WERI-Rb-1 (cell line): Measurements from ENCODE around the gene LEFTY1.

ENCODE experiments used
- DNase-seq: peaks from one replicate; pipeline ENCODE4 v3.0.0-alpha.2; 2020
- H3K27ac ChIP-seq: fragments of 250-450 bp; sonication (Bioruptor Pico); 2 replicates; pipeline ENCODE4 v1.5.1; 2020; ENCODE audit warnings: mild to moderate bottlenecking, moderate library complexity
- H3K27me3 ChIP-seq: fragments of 250-450 bp; sonication (Bioruptor Pico); 2 replicates; pipeline ENCODE4 v1.5.1; 2021; ENCODE audit warnings: mild to moderate bottlenecking, low read depth, moderate library complexity; ENCODE audit not compliant: insufficient read depth, severe bottlenecking
- H3K36me3 ChIP-seq: fragments of 250-450 bp; sonication (Bioruptor Pico); 2 replicates; pipeline ENCODE4 v1.5.1; 2020; ENCODE audit warnings: mild to moderate bottlenecking, moderate library complexity
- H3K4me3 ChIP-seq: 2 replicates; pipeline ENCODE4 v1.5.1; 2011; ENCODE audit warnings: low read depth, mild to moderate bottlenecking, control low read depth, low read length
- H3K9me3 ChIP-seq: fragments of 250-450 bp; sonication (Bioruptor Pico); 2 replicates; pipeline ENCODE4 v1.5.1; 2021; ENCODE audit warnings: mild to moderate bottlenecking, moderate library complexity; ENCODE audit not compliant: severe bottlenecking
- TF ChIP-seq, protein P1 (sequence below): IDR thresholded peaks from 2 replicates; pipeline ENCODE4 v1.5.1; 2011; ENCODE audit warnings: low read depth, mild to moderate bottlenecking, control low read depth, inconsistent platforms, low read length

LEFTY1 gene

DNA sequence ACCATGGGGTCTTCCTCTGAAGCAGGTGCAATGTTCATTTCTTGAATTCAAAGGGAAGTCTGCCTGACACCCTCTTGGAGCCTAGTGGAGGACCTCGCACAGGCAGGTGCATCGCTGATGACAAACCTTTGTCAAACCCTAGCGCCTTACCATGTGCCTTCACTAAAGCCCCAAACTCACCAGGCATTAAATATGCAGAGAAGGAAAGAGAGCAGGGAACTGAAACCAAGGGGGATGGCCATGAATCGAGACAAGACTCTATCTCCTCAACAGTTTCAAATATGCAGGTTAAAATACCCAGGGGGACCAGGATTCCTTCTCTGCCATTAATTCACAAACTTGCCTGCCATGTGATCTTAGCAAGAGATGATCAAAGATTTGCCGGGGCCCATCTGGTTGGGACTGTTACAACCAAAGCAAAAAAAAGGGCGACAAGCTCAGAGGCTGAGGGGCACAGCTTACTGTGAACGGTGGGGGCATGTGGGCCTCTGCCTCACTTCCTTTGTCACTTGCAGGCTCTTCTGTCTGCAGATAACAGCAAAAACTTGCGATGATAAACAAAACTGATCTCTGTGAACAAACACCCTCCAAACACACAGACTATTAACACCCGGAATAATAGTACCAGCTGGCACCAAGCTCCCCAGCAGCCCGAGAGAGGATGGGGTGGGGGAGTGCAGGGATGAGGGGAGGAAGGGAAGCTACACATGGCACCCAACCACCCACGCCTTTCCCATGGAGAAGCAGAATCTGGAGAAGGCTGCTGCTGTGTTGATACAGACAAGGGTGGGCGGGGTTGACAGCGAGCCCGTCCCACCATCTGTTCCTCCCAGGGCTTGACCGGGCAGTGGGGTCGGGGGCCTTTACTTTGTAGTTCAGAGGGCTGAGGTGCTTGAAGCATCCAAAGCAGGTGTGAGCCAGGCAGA, 40.7 kb downstream of the LEFTY1 start:
- Histone ChIP-seq H3K27me3 (no peaks in the 10 kb centered on the region), H3K27ac (peak overlapping the region; percentile 59), H3K36me3 (no peaks in the 10 kb centered on the region), H3K9me3 (no peaks in the 10 kb centered on the region), H3K4me3 (no peak overlapping the region)
- TF ChIP-seq, protein P1, sequence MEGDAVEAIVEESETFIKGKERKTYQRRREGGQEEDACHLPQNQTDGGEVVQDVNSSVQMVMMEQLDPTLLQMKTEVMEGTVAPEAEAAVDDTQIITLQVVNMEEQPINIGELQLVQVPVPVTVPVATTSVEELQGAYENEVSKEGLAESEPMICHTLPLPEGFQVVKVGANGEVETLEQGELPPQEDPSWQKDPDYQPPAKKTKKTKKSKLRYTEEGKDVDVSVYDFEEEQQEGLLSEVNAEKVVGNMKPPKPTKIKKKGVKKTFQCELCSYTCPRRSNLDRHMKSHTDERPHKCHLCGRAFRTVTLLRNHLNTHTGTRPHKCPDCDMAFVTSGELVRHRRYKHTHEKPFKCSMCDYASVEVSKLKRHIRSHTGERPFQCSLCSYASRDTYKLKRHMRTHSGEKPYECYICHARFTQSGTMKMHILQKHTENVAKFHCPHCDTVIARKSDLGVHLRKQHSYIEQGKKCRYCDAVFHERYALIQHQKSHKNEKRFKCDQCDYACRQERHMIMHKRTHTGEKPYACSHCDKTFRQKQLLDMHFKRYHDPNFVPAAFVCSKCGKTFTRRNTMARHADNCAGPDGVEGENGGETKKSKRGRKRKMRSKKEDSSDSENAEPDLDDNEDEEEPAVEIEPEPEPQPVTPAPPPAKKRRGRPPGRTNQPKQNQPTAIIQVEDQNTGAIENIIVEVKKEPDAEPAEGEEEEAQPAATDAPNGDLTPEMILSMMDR = no peak
- DNase-seq = peak; percentile 79

DNA sequence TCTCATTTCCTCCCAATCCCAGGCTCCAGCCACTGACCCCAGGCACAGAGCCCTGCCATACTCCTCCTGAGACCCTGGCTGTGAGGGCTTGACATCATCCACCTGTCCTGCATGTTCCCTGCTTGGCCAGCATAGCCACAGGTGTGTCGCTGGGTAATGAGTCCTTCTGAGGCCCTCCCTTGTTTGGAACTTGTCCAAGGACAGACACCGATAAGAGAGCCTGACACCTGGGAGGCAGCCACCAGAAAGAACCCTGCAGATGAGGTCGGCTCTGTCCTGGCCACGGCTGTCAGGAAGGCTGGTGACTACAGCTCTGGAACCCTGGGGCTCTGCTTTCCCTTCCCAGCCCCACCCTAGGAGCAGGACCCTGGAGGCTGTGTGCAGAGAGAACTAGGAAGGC, 41.3 kb downstream of the LEFTY1 start:
- TF ChIP-seq, protein P1 = no peak
- Histone ChIP-seq H3K36me3 (no peaks in the 10 kb centered on the region), H3K27ac (no peak overlapping the region), H3K9me3 (no peaks in the 10 kb centered on the region), H3K4me3 (no peak overlapping the region), H3K27me3 (no peaks in the 10 kb centered on the region)
- no peak for DNase-seq

DNA sequence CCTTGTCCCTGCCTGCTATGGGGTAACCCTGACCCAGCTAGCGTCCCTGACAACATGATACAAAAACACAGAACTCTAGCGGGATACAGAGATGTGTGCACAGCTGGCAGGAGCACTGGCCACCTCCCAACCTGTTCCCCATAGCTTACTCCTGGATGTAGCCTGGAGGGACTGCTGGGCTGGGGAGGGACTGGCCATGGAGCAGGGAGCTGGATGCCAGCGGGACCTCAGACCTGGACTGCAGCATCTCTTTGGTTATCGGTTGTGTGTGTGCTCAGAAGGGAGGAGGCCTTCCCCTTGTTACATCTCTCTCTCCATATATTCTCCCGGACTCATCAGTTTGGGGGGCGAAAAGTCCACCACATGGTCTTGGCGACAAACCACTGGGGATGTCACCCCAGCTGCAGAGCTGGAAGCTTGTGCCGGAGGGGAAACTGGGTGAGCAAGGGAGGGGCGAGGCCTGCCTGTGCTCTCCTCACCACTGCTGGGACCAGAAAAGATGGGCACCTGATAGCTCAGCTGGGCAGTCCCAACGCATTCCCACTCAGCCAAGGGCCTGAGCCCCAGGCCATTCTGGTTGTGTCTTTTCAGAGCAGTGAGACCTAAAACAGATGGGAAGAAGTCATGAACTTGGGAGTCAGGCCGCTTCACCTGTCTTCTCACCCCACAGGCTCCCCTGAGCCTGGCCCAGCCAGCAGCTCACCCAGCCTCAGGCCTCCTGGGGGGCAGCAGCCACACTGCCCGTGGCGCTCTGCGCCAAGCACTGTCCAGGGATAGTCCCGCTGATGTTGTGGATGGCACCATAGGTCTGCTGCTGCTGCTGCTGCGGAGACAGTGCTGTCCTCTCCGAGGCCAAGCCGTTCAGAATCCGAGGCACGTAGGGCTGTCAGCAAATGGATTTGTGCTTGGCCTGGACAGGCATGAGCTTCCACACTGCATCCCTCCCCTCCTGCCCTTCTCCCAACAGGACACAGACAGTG, 42.3 kb downstream of the LEFTY1 start:
- no peak overlapping the region for H3K4me3 ChIP-seq
- no peak for DNase-seq
- H3K9me3 ChIP-seq = no peaks in the 10 kb centered on the region
- TF ChIP-seq, protein P1 = no peak
- H3K27me3 ChIP-seq = no peaks in the 10 kb centered on the region
- H3K36me3 ChIP-seq = no peaks in the 10 kb centered on the region
- no peak overlapping the region for H3K27ac ChIP-seq

DNA sequence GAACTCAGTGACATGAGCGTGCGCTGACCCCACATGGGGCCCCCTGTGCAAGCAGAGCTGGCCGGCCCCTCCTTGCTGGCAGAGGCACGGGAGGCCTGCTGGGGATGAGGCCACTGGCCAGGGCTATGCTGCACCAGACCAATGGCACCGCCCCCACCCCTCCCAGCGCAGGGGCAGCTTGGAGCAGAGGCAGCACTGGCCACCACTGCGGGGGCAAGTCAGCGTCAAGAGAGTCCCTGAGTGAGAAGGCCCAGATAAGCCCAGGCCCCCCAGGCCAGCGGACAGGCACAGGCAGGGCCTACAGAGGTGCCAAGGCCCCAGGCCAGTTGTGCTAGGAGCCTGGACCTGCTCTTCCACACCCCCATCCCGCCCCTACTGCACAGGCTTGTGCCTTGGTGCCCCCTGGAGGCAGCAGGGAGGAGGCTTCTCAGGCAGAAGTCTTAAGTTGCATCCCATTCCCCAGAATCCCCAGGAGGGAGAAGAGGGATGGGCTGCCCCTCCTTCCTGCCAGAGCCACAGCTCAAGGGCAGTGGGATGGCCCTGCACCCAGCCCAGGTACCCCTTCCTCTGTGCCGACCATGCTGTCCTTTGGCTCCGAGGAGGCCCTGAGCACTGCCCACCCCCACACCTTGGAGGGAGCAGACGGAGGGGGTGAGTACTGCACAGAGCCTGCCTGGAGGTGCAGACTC, 43.2 kb downstream of the LEFTY1 start:
- TF ChIP-seq, protein P1 = peak; percentile 78
- no peaks in the 10 kb centered on the region for H3K27me3 ChIP-seq
- no peak overlapping the region for H3K27ac ChIP-seq
- H3K36me3 ChIP-seq = no peaks in the 10 kb centered on the region
- DNase-seq = peak; percentile 77
- no peaks in the 10 kb centered on the region for H3K9me3 ChIP-seq
- no peak overlapping the region for H3K4me3 ChIP-seq

DNA sequence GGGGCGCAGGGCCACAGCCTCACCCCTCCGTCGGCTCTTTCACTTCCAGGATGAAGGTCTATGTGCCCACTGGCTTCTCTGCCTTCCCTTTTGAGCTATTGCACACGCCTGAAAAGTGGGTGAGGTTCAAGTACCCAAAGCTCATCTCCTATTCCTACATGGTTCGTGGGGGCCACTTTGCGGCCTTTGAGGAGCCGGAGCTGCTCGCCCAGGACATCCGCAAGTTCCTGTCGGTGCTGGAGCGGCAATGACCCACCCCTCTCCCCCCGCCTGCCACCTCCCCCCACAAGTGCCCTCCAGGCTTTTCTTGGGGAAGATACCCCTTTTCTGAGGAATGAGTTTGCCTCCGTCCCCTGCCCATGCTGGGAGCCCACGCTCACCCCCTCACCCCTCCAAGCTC, 43.8 kb downstream of the LEFTY1 start:
- H3K27ac ChIP-seq = no peak overlapping the region
- no peaks in the 10 kb centered on the region for H3K27me3 ChIP-seq
- H3K36me3 ChIP-seq = no peaks in the 10 kb centered on the region
- TF ChIP-seq, protein P1 = no peak
- no peaks in the 10 kb centered on the region for H3K9me3 ChIP-seq
- no peak for DNase-seq
- no peak overlapping the region for H3K4me3 ChIP-seq
